Subcutaneous adipose tissue (tissue), 4 donors: ENCODE measurements around the gene NDOR1. TPM values are rescaled to one million over a fixed set of nuclear protein-coding genes. Genes with fewer than 3 reads are reported as not detected.

ENCODE experiments used
- total RNA-seq, 4 donors: library from RNA; depleted of rRNA; stranded (reverse); fragments of >200 nt; gene quantifications; one replicate each; pipeline ENCODE4 v1.1.0, GENCODE V29; 2016
- TF ChIP-seq, protein P1 (sequence below): fragments of 450-650 bp; IDR thresholded peaks from one replicate; pipeline ENCODE4 v1.5.1; 2016; ENCODE audit warnings: low read depth, mild to moderate bottlenecking, control low read depth, antibody characterized with exemption, moderate library complexity

Gene NDOR1
- total RNA-seq, 4 donors from 2014 or later = 2.6 to 6.2 (median 3.7) TPM

DNA sequence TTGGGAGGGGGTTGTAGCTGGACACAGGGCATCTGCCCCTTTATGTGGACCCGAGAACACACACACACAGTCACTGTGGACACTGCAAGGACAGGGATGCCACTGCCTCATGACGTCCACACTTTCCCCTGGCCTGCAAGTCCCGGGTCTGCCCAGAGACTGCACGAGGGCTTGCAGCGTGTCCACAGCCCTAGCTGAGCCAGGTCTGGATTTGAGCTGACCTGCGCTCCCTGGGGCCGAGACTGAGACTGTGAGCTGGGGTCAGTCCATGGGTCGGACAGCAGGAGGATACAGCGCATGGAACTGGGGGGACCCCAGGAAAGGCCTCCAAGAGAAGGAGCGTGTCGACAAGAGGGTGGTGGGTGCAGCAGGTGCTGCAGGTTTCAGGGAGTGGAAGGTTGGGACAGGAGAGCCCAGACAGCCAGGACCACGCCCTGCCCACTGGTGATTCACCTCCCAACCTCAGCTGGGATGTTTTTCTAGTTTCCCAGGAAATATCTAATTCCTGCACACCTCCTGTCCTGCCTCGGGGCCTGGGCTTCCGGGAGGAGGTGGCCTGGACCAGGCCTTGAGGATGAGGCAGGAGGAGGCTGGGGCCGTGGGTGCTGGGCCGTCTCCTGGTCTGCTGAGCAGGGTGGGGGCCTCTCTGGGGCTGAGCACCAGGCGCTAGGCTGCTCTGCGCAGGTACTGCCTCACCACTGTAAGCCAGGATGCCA is 21.0 kb downstream of the NDOR1 start:
- TF ChIP-seq, protein P1, sequence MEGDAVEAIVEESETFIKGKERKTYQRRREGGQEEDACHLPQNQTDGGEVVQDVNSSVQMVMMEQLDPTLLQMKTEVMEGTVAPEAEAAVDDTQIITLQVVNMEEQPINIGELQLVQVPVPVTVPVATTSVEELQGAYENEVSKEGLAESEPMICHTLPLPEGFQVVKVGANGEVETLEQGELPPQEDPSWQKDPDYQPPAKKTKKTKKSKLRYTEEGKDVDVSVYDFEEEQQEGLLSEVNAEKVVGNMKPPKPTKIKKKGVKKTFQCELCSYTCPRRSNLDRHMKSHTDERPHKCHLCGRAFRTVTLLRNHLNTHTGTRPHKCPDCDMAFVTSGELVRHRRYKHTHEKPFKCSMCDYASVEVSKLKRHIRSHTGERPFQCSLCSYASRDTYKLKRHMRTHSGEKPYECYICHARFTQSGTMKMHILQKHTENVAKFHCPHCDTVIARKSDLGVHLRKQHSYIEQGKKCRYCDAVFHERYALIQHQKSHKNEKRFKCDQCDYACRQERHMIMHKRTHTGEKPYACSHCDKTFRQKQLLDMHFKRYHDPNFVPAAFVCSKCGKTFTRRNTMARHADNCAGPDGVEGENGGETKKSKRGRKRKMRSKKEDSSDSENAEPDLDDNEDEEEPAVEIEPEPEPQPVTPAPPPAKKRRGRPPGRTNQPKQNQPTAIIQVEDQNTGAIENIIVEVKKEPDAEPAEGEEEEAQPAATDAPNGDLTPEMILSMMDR = no peak

DNA sequence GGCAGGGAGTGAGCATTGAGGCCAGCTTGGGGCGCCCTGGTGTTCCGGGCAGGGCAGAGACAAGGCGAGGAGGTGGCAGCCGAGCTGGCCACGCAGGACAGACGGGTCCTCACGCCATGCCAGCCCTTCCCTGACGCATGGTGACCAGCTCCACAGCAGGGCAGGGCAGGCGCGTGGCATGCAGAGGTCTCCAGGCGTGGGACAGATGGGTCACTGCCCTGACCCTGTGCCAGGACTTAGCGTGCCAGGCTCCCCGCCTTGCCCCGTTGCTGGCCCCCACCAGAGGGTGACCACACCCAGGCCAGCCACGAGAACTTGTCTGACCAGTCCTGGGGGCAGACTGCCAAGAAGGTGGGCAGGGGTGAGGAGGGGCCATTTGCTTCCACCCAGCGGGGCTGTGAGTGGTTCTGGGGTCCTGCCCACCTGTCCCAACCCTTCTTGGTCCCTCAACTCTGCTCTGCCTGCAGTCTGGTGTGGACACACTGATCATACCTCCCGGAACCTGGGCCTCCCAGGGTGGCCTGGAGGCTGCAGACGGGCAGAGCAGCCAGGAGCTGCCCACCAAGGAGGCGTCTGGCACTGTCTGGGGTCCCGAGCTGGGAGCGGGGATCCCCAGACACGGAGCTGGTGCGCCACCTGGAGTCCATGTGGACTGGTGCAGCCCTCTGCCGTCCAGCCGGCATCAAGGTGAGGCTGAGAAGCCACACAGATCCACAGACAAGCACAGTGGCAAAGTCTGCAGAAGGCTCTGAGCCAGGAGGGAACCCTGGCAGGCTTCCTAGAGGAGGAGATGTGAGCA is 21.8 kb downstream of the NDOR1 start, which contains the start of gene RNF224:
Gene RNF224 (plus strand): TSS at position 449 of the 799 bp plus-strand sequence. CDS start 834 bp downstream, outside the sequence.
- TF ChIP-seq, protein P1 = no peak

DNA sequence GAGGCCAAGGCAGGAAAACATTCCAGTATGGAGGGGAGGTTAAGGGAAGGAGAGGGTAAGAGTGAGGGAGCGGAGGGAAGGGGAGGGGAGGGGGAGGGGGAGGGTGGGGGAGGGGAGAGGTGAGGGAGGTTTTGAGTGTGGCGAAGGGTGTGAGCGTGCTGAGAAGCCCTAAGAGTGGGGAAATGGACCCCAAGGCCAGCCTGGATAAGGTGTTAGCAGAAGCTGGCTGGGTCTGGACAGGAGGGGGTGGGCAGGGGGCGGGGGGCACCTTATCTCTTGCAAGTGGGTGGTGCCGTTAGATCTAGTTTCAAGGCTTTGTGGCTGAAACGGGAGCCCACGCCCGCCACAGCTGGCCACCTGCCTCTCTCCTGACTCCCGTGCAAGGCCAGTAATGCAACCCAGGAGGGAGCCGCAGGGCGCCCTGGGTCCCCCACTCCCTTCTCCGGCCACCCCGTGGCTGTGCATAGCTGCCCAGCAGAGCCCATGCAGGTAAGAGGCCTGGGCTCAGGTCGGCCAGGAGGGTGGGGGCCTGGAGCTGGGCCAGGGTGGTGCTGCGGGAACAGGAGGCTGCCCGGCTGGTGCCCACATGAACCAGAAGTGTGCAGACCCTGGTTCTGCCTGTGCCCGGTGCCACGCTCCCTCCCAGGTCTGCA is 22.5 kb downstream of the NDOR1 start:
- TF ChIP-seq, protein P1 = no peak

DNA sequence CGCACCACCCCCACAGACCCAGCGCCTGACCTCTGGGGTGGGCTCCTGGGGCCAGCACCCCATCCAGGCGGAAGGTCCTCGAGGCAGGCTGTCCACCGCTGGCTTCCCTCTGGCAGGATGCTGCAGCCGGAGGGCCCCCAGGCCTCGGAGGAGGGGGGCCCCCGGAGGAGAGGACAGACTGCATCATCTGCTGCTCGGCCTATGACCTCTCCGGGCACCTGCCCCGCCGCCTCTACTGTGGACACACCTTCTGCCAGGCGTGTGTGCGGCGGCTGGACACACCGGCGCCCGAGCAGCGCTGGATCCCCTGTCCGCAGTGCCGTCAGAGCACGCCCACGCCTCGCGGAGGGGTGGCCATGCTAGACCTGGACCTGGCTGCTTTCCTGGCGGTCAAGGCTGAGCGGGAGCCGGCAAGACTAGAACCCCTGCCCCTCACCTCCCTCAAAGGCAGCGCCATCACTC is 23.0 kb downstream of the NDOR1 start:
- TF ChIP-seq, protein P1 = no peak

DNA sequence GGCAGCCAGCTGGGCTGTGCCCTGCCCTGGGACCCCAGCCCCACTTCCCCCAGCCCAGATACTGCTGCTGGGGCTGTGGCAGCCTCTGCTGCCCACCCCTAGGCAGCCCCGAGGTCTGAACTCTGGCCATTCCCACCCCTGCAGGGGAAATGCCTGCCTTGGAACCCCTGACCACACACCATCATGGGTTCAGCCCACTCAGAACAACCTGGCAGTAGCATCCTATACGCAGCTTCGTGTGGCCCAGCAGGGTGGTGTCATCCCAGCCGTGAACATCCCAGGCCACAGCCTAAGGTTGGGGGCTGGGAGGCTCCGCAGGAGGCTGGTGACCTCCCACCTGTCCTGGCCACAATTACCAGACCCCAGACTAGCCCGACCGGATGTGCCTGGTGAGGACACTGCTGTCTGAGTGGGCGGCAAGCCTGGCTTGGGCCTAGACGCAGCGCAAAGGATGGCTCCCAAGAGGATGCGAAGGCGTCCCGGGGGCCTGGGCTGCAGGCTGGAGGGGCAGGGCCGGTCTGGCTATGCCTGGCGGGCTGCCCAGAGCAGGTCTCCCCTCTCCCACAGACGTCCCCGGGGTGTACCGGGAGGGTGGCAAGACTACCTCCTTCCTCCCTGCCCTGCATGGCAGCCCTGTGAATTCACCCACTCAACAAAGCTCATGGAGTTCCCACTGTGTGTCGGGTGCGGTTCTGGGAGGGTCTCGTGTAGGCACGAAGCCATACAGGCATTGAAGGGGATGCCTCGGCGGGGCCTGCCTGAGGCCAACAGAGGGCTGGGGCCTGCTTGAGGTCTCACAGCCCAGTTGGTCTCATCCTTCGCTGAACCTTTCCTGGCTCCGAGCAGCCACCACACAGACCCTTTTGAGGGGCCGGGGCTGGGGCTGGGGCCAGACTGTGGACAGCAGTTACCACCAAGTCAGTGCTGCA is 23.7 kb downstream of the NDOR1 start:
- TF ChIP-seq, protein P1 = no peak

DNA sequence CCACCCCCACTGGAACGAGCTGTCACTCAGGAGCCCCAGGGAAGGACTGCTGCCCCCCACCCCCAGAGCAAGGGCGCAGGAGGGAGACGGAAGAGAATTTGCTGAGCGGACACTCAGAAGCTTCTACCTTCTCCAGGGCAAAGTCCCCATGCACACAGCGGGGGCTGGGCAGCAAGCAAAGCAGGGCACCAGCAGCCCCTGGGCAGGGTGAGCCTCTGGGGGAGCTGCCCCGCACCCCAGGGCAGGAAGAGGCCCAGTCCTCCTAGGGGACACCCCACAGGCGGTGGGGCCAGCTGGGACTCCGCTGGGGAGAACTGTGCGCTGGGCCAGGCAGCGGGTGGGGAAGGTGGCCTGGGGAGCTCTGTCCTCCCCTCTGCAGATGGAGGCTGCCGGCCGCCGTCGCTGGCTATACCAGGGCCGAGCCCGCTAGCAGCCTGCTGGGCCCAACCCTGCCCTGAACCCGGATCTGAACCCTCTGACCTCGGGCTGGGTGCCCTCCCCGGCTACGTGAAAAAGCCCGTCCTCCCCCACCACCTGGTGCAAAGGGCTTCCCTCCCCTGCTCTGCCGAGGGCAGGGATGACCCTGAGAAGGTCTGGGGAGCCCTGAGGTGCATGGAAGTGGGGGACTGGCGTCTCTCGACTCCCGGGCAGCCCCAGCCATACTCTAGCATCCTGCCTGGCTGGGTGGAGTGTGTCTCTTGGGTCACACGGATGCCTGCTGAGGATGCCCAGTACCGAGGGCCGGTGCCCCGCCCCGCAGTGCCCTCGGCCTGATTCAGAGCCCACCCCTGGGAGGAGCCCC is 24.6 kb downstream of the NDOR1 start:
- TF ChIP-seq, protein P1 = no peak
